Uterus (tissue), 4 donors: ENCODE data around the gene DNAH11. TPM values are rescaled to one million over a fixed set of nuclear protein-coding genes. Genes with fewer than 3 reads are reported as not detected.
"Not testable (repeated sequence)": the region's sequence is repeated elsewhere in the genome, so short reads cannot be mapped to it uniquely, and the experiment has no call there.

Experiments used
- DNase-seq, 2 donors: peaks; one replicate each; pipeline ENCODE4 v3.0.0-alpha.2; 2019 to 2020
- H3K27ac ChIP-seq, 2 donors: fragments of 200-600 bp; sonication (generic); 1 replicate in 1 of 2; 2 replicates in 1 of 2; pipeline ENCODE4 v1.5.1; 2016 to 2018
- H3K27me3 ChIP-seq, 2 donors: fragments of 200-600 bp; sonication (generic); one replicate each; pipeline ENCODE4 v1.5.1; 2018 to 2019; ENCODE audit warnings: control low read depth in 1 of 2
- H3K36me3 ChIP-seq, 2 donors: fragments of 200-600 bp; sonication (generic); one replicate each; pipeline ENCODE4 v1.5.1; 2019; ENCODE audit warnings: control low read depth in 1 of 2
- H3K4me1 ChIP-seq, 2 donors: fragments of 200-600 bp; sonication (generic); one replicate each; pipeline ENCODE4 v1.5.1; 2018 to 2019; ENCODE audit warnings: control low read depth in 1 of 2
- H3K4me3 ChIP-seq, 2 donors: fragments of 200-600 bp; sonication (generic); 1 replicate in 1 of 2; 2 replicates in 1 of 2; pipeline ENCODE4 v1.5.1; 2018 to 2019; ENCODE audit warnings: mild to moderate bottlenecking in 1 of 2
- H3K9me3 ChIP-seq, 2 donors: fragments of 200-600 bp; sonication (generic); one replicate each; pipeline ENCODE4 v1.5.1; 2019; ENCODE audit warnings: control low read depth in 1 of 2
- CTCF ChIP-seq, 4 experiments: fragments of 200-600 bp in 2 of 4; fragments of 450-650 bp in 2 of 4; sonication (generic) in 2 of 4; IDR thresholded peaks; one replicate each; pipeline ENCODE4 v1.5.1; 2016 to 2019; ENCODE audit warnings: antibody characterized with exemption in 4 of 4, mild to moderate bottlenecking in 2 of 4, moderate library complexity in 1 of 4
- POLR2A ChIP-seq, 2 donors: fragments of 450-650 bp; IDR thresholded peaks; one replicate each; pipeline ENCODE4 v1.6.1; 2016; ENCODE audit warnings: antibody characterized with exemption in 2 of 2, mild to moderate bottlenecking in 1 of 2, moderate library complexity in 1 of 2
- intact Hi-C: fragments of 100-400 bp; cut with DNase I; formaldehyde crosslinking; loops from one replicate; pipeline ENCODE4 v1.15.1; 2023; ENCODE audit warnings: low total_unique reads
- total RNA-seq, 4 donors: library from RNA; depleted of rRNA in 3 of 4; stranded (reverse); fragments of >200 nt in 3 of 4; gene quantifications; one replicate each; pipeline versions ENCODE4 v1.1.0 to v1.2.4, GENCODE V29; 2014 to 2023
- donor health status: DM: yes; HTN: yes; CAD: no.

The DNAH11 gene
- total RNA-seq, 4 donors from 2014 or later = 0.26 to 6.8 (median 1.5) TPM

- no peaks in the 10 kb centered on the region for H3K36me3 ChIP-seq
These were observed 380.8 kb downstream of the DNAH11 start for GRCh38 chr7:21923658-21924057.

GRCh38 chr7:21926448-21926847, 383.6 kb downstream of the DNAH11 start:
- Histone ChIP-seq H3K36me3 (no peaks in the 10 kb centered on the region), H3K27ac (no peak overlapping the region), H3K4me1 (no peaks in the 10 kb centered on the region), H3K4me3 (no peak overlapping the region), H3K9me3 (no peaks in the 10 kb centered on the region), H3K27me3 (no peaks in the 10 kb centered on the region)
- TF ChIP-seq POLR2A (IDR thresholded peaks at IDR 0.05) (no peak), CTCF (IDR thresholded peaks at IDR 0.05) (no peak)
- no peak for DNase-seq
- intact Hi-C loops = no loop called here

More at GRCh38 chr7:21923658-21924057, 380.8 kb downstream of the DNAH11 start:
- Histone ChIP-seq H3K4me3 (no peak overlapping the region), H3K9me3 (no peaks in the 10 kb centered on the region), H3K4me1 (no peaks in the 10 kb centered on the region), H3K27ac (no peak overlapping the region), H3K27me3 (no peaks in the 10 kb centered on the region)
- no peak for DNase-seq
- TF ChIP-seq CTCF (IDR thresholded peaks at IDR 0.05) (no peak), POLR2A (IDR thresholded peaks at IDR 0.05) (no peak)
- intact Hi-C loops = no loop called here

- intact Hi-C loops = no loop called here
- H3K4me3 ChIP-seq = no peak overlapping the region
- H3K27ac ChIP-seq = no peak overlapping the region
- no peaks in the 10 kb centered on the region for H3K36me3 ChIP-seq
- TF ChIP-seq CTCF (IDR thresholded peaks at IDR 0.05) (no peak), POLR2A (IDR thresholded peaks at IDR 0.05) (no peak)
- H3K9me3 ChIP-seq = no peaks in the 10 kb centered on the region
- H3K4me1 ChIP-seq = no peaks in the 10 kb centered on the region
- H3K27me3 ChIP-seq = no peaks in the 10 kb centered on the region
- no peak for DNase-seq
These were observed 384.9 kb downstream of the DNAH11 start for GRCh38 chr7:21927693-21928092.

GRCh38 chr7:21933293-21933692, 390.5 kb downstream of the DNAH11 start:
- H3K4me3 ChIP-seq, H3K4me1 ChIP-seq, H3K27me3 ChIP-seq, H3K27ac ChIP-seq, intact Hi-C loops, H3K36me3 ChIP-seq, DNase-seq, H3K9me3 ChIP-seq: not testable (repeated sequence)

GRCh38 chr7:21934808-21935207, 392.0 kb downstream of the DNAH11 start:
- no peaks in the 10 kb centered on the region for H3K4me1 ChIP-seq
- no peak for DNase-seq
- intact Hi-C loops = no loop called here
- no peak overlapping the region for H3K4me3 ChIP-seq
- no peaks in the 10 kb centered on the region for H3K27me3 ChIP-seq
- TF ChIP-seq POLR2A (IDR thresholded peaks at IDR 0.05) = no peak
- no peaks in the 10 kb centered on the region for H3K36me3 ChIP-seq
- no peaks in the 10 kb centered on the region for H3K9me3 ChIP-seq
- no peak overlapping the region for H3K27ac ChIP-seq

- H3K27me3 ChIP-seq = no peaks in the 10 kb centered on the region
- no peak overlapping the region for H3K27ac ChIP-seq
- no peak overlapping the region for H3K4me3 ChIP-seq
- intact Hi-C loops = no loop called here
- DNase-seq = no peak
- H3K36me3 ChIP-seq = no peaks in the 10 kb centered on the region
- TF ChIP-seq CTCF (IDR thresholded peaks at IDR 0.05) (no peak), POLR2A (IDR thresholded peaks at IDR 0.05) (no peak)
- H3K4me1 ChIP-seq = no peaks in the 10 kb centered on the region
- H3K9me3 ChIP-seq = no peaks in the 10 kb centered on the region
These were observed 395.6 kb downstream of the DNAH11 start for GRCh38 chr7:21938463-21938862.
